ENCODE results near the gene COG3. TPM values are rescaled to one million over a fixed set of nuclear protein-coding genes. Genes with fewer than 3 reads are reported as not detected.

COG3 gene
- total and polyA plus RNA-seq, 2 donors (not counting 3 experiments of a cell fraction or from before 2014, with no cell fraction given), result 18.9 to 27.0 TPM

DNA sequence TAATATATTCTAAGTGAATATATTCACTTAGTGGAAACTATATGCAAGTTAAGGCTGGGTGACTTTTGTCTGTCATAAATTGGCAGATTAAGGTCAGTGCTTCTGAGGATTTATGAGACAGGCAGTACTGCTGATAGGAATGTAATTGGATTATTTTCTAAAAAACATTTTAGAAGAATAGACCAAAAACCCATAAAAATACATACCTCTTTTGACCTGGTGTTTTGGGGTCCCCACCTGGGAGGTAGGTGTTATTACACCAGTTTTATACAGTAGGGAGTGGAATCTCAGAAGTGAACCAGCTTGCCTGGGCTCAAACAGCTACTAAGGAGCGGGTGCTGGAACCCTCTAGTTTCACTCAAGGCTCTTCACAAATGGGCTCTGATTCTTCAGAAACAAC is 25.3 kb downstream of the COG3 start:
- CTCF ChIA-PET, result interaction anchor here (1.4 to 3.0 kb wide), 2 partner anchors 91 to 118 kb away, joined by 3 to 11 read pairs; no protein-coding TSS in a partner anchor
- DNase-seq (ENCODE audit: low read depth, low spot score) (peak; percentile 14), FAIRE-seq (no peak)
- Histone ChIP-seq H4K20me1 (replicated peaks; ENCODE audit: control insufficient read depth, extremely low read depth, insufficient read depth, low read length) (no peaks in the 10 kb centered on the region), H3K4me1 (ENCODE audit: control insufficient read depth, extremely low read depth, insufficient read depth, low read length) (no peaks in the 10 kb centered on the region), H3K9me3 (replicated peaks; ENCODE audit: control insufficient read depth, insufficient read depth, low read length) (no peaks in the 10 kb centered on the region), H3K36me3 (ENCODE audit: control insufficient read depth in 2 of 2, extremely low read depth in 1 of 2, insufficient read depth in 2 of 2, low read length in 2 of 2) (peaks cover 2 to 14% of the 10 kb centered on the region in 2 experiments), H3K4me3 (replicated peaks in 1 of 3; ENCODE audit: insufficient read depth in 1 of 3, low read depth in 1 of 3, low read length in 3 of 3) (no peak overlapping the region), H3K4me2 (ENCODE audit: insufficient read depth, low read length) (no peak overlapping the region), H3K27me3 (ENCODE audit: control insufficient read depth in 2 of 2, insufficient read depth in 2 of 2, low read length in 2 of 2) (no peaks in the 10 kb centered on the region), H2AFZ (ENCODE audit: low read depth, low read length) (no peak overlapping the region), H3K9me1 (replicated peaks; ENCODE audit: control insufficient read depth, extremely low read depth, insufficient read depth, low read length) (no peaks in the 10 kb centered on the region), H3K9ac (replicated peaks; ENCODE audit: extremely low read depth, insufficient read depth, low read length) (no peak overlapping the region), H3K27ac (ENCODE audit: insufficient read depth, low read depth, low read length) (no peak overlapping the region), H3K79me2 (ENCODE audit: control insufficient read depth, insufficient read depth, low read length) (no peaks in the 10 kb centered on the region)
- POLR2A ChIA-PET, result no interaction called here
- dilution Hi-C loops (cut with MboI; ENCODE audit: extremely low pct_ligation_motif_present, low sequenced_read_pairs) (no loop called here), intact Hi-C loops (cut with micrococcal nuclease) (loop anchor here (1.0 kb wide), 1 partner anchor 119 kb away; no protein-coding TSS in a partner anchor)
- BruUV-seq (replicated peaks), result no TSS peak
- TF ChIP-seq FOS (IDR thresholded peaks at IDR 0.05; ENCODE audit: borderline replicate concordance, insufficient read depth, low read length), result no peak
- TF ChIP-seq JUN (IDR thresholded peaks at IDR 0.05; ENCODE audit: borderline replicate concordance, insufficient read depth, insufficient read length, low read depth), result no peak
- TF ChIP-seq, protein P1, sequence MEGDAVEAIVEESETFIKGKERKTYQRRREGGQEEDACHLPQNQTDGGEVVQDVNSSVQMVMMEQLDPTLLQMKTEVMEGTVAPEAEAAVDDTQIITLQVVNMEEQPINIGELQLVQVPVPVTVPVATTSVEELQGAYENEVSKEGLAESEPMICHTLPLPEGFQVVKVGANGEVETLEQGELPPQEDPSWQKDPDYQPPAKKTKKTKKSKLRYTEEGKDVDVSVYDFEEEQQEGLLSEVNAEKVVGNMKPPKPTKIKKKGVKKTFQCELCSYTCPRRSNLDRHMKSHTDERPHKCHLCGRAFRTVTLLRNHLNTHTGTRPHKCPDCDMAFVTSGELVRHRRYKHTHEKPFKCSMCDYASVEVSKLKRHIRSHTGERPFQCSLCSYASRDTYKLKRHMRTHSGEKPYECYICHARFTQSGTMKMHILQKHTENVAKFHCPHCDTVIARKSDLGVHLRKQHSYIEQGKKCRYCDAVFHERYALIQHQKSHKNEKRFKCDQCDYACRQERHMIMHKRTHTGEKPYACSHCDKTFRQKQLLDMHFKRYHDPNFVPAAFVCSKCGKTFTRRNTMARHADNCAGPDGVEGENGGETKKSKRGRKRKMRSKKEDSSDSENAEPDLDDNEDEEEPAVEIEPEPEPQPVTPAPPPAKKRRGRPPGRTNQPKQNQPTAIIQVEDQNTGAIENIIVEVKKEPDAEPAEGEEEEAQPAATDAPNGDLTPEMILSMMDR (IDR thresholded peaks at IDR 0.05; ENCODE audit: extremely low read depth in 1 of 2, insufficient read depth in 1 of 2, low read depth in 1 of 2, low read length in 2 of 2), result no peak
- TF ChIP-seq EZH2 (IDR thresholded peaks at IDR 0.05; ENCODE audit: borderline replicate concordance, low read depth, low read length, severe bottlenecking), result no peak
- TF ChIP-seq, protein P2, sequence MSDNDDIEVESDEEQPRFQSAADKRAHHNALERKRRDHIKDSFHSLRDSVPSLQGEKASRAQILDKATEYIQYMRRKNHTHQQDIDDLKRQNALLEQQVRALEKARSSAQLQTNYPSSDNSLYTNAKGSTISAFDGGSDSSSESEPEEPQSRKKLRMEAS (IDR thresholded peaks at IDR 0.05; ENCODE audit: insufficient read depth, insufficient read length), result no peak
- no peak for TF ChIP-seq POLR2AphosphoS5 (IDR thresholded peaks at IDR 0.05; ENCODE audit: insufficient read depth, low read depth, low read length)
- no peak for TF ChIP-seq MYC (IDR thresholded peaks at IDR 0.05; ENCODE audit: low read depth, low read length)
- TF ChIP-seq POLR2A (IDR thresholded peaks at IDR 0.05; ENCODE audit: low read depth, low read length), result no peak
- TF ChIP-seq GATA2 (IDR thresholded peaks at IDR 0.05; ENCODE audit: insufficient read depth, insufficient read length, low read depth, low read length), result no peak
